Naive B cell (primary cell): ENCODE measurements around the gene PPP1R12A. TPM values are rescaled to one million over a fixed set of nuclear protein-coding genes. Genes with fewer than 3 reads are reported as not detected.

ENCODE experiments used
- ATAC-seq, 2 donors: fragments of 150-1000 bp; cut with Tn5 transposase; 2 replicates each; pipeline ENCODE4 v1.10.0; 2021; ENCODE audit warnings: low read depth in 2 of 2, mild to moderate bottlenecking in 2 of 2, moderate library complexity in 2 of 2
- DNase-seq: peaks from one replicate; pipeline ENCODE4 v3.0.0; 2022
- H3K27ac Mint-ChIP-seq, 6 donors: one replicate each; pipeline ENCODE4 v1.8.0; 2020 to 2022; ENCODE audit warnings: mild to moderate bottlenecking in 6 of 6, mixed read lengths in 6 of 6, moderate library complexity in 5 of 6, inconsistent platforms in 2 of 6
- H3K27me3 Mint-ChIP-seq, 3 donors: one replicate each; pipeline ENCODE4 v1.8.0; 2021 to 2022; ENCODE audit warnings: mixed read lengths in 3 of 3, mild to moderate bottlenecking in 1 of 3
- H3K36me3 Mint-ChIP-seq, 2 donors: one replicate each; pipeline ENCODE4 v1.8.0; 2020 to 2022; ENCODE audit warnings: mixed read lengths in 2 of 2, inconsistent platforms in 1 of 2, mild to moderate bottlenecking in 1 of 2
- H3K4me1 Mint-ChIP-seq, 3 donors: one replicate each; pipeline ENCODE4 v1.8.0; 2020 to 2022; ENCODE audit warnings: mixed read lengths in 3 of 3, inconsistent platforms in 1 of 3, mild to moderate bottlenecking in 1 of 3, moderate library complexity in 1 of 3
- H3K4me3 Mint-ChIP-seq, 8 donors: one replicate each; pipeline ENCODE4 v1.8.0; 2020 to 2022; ENCODE audit warnings: mild to moderate bottlenecking in 8 of 8, mixed read lengths in 8 of 8, moderate library complexity in 8 of 8, inconsistent platforms in 2 of 8
- H3K9me3 Mint-ChIP-seq, 7 donors: one replicate each; pipeline ENCODE4 v1.8.0; 2020 to 2022; ENCODE audit warnings: mixed read lengths in 7 of 7, mild to moderate bottlenecking in 5 of 7, inconsistent platforms in 2 of 7, moderate library complexity in 1 of 7
- polyA plus RNA-seq, 6 donors: library from polyadenylated mRNA; unstranded; fragments of 300-500 nt; fragmentation: Illumina TruSeq; gene quantifications; one replicate each; pipeline ENCODE4 v1.2.3, GENCODE V29; 2021; ENCODE audit warnings: low read depth in 6 of 6

PPP1R12A gene
- polyA plus RNA-seq, 6 donors from 2014 or later: 52.8 to 151 (median 107) TPM

DNA sequence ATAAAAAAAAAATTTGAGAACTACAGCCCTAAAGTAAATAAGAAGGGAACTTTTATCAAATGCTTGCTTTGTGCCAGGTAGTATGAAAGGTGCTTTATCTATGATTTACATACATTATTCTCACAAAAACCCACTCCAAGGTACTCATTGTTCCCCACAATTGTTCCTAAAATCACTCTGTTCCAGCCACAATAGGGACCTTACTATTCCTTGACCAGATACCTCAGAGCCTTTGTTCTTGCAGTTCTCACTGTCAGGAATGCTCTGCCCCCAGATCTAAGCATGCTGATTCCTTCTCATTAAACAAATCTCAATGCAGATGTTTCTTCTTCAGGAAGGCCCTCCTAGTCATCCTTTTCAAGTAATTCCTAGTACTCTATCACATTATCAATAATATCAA is 60.2 kb downstream of the PPP1R12A start:
- ATAC-seq (no peak), DNase-seq (no peak)
- Mint-ChIP-seq H3K9me3 (no peaks in the 10 kb centered on the region), H3K4me3 (no peak overlapping the region), H3K27ac (peak overlapping the region in 5 of 6 donors; percentile 6 to 75 (median 29)), H3K27me3 (no peaks in the 10 kb centered on the region), H3K4me1 (peaks cover 44 to 68% (median 67%) of the 10 kb centered on the region in 3 donors), H3K36me3 (peaks cover 10 to 14% of the 10 kb centered on the region in 2 donors)

DNA sequence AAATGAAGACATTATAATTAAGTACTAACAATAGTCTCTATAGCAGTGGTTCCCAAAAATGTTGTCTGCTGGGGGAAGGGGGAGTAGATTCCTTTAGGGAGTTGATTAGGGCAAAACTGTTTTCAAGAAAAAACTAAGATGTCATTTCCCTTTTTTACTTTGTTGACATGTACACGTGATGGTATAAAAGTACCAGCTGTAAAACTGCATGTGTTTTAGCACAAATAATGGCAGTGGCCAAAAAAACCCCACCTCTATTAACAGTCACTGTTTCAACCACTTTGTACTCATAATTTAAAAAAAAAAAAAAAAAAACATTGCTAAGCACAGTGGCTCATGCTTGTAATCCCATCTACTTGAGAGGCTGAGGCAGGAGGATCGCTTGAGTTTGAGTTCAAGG is 61.7 kb downstream of the PPP1R12A start:
- H3K4me1 Mint-ChIP-seq: peaks cover 42 to 60% (median 55%) of the 10 kb centered on the region in 3 donors
- H3K27ac Mint-ChIP-seq: peak overlapping the region in 5 of 6 donors; percentile 67 to 80 (median 73)
- H3K9me3 Mint-ChIP-seq: no peaks in the 10 kb centered on the region
- H3K27me3 Mint-ChIP-seq: no peaks in the 10 kb centered on the region
- ATAC-seq (peak; percentile 84 to 89), DNase-seq (peak; percentile 5)
- no peak overlapping the region for H3K4me3 Mint-ChIP-seq
- H3K36me3 Mint-ChIP-seq: peaks cover 14 to 21% of the 10 kb centered on the region in 2 donors

DNA sequence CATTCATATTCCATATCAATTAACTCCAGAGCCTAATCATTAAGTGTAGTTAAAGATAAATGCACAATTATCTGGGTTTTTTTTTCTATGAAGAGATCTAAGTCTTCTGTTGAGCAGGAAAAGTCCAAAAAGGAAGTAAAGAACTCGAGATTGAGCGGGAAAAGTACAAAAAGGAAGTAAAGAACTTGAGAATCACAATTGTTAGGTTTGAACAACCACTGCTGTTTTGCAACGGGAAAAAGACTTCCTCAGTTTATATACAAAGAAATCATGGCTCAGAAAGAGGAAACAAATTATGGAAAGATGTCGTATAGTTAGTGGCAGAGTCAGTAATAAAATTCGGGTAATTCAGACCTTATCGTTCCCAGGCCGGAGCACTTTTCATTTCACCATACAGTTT is 63.3 kb downstream of the PPP1R12A start:
- H3K27ac Mint-ChIP-seq: peak overlapping the region; percentile 21 to 79 (median 54)
- no peaks in the 10 kb centered on the region for H3K27me3 Mint-ChIP-seq
- peaks cover 34 to 50% (median 49%) of the 10 kb centered on the region in 3 donors for H3K4me1 Mint-ChIP-seq
- H3K4me3 Mint-ChIP-seq: peak overlapping the region in 1 of 8 donors; percentile 10
- H3K36me3 Mint-ChIP-seq: peaks cover 14 to 29% of the 10 kb centered on the region in 2 donors
- ATAC-seq (no peak), DNase-seq (no peak)
- H3K9me3 Mint-ChIP-seq: peaks cover 0 to 4% (median 0%) of the 10 kb centered on the region in 7 donors

DNA sequence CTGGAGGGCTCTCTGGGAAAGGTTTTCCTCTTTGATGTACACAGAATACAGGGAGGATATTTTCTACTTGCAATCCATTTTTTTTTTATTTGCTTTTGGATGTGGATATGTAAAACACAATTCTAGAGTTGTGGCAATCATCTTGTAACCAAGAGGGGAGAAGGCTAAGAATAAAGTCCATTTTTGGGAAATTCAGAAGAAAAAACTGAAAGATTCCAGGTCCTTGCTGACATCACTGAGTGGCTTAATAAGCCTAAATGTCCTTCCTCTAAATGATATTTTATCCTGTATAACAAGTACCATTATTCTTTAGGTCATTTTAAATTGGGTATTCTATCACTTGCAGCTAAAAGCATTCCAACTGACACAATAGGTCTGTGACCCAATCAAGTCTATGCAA is 64.0 kb downstream of the PPP1R12A start:
- H3K27ac Mint-ChIP-seq: peak overlapping the region in 4 of 6 donors; percentile 16 to 71 (median 51)
- H3K4me3 Mint-ChIP-seq: no peak overlapping the region
- ATAC-seq (no peak), DNase-seq (no peak)
- H3K36me3 Mint-ChIP-seq: peaks cover 14 to 36% of the 10 kb centered on the region in 2 donors
- H3K4me1 Mint-ChIP-seq: peaks cover 29 to 52% (median 48%) of the 10 kb centered on the region in 3 donors
- H3K27me3 Mint-ChIP-seq: no peaks in the 10 kb centered on the region
- H3K9me3 Mint-ChIP-seq: peaks cover 0 to 5% (median 0%) of the 10 kb centered on the region in 7 donors

DNA sequence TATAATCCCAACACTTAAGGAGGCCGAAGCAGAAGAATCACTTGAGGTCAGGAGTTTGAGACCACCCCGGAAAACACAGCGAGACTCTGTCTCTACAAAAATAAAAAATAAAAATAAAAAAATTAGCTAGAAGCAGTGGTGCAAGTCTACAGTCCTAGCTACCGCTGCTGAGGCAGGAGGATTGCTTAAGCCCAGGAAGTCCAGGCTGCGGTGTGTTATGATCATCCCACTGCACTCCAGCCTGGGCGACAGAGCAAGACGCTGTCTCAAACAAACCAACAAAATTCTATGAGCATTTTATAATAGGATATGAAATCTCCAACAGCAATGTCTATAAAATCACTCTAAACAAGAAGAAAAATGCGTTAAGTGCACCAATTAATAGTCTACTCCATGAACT is 75.3 kb downstream of the PPP1R12A start:
- Mint-ChIP-seq H3K4me1 (peaks cover 28 to 55% (median 42%) of the 10 kb centered on the region in 3 donors), H3K27ac (no peak overlapping the region), H3K36me3 (peaks cover 0 to 4% of the 10 kb centered on the region in 2 donors), H3K9me3 (peaks cover 0 to 7% (median 0%) of the 10 kb centered on the region in 7 donors), H3K4me3 (no peak overlapping the region), H3K27me3 (no peaks in the 10 kb centered on the region)
- DNase-seq (no peak), ATAC-seq (no peak)

DNA sequence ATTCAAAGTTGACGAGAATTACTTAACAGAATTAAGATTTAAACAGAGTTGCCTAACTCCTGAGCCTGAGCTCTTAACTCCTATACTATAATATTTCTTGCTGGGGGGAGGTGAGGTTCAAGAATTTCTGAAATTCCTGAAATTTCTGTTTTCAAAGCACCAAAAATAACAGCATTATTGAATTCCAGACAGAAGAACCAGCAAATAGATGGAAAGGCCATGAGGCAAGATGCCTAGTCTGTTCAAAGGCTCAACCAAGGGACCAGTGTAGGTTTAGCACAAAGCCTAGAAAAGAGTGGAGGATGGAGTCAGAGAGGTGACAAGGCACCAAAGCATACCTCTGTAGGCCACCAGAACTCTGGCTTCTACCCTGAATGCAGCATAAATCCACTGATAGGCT is 76.4 kb downstream of the PPP1R12A start:
- peaks cover 24 to 48% (median 32%) of the 10 kb centered on the region in 3 donors for H3K4me1 Mint-ChIP-seq
- H3K4me3 Mint-ChIP-seq: no peak overlapping the region
- DNase-seq (no peak), ATAC-seq (no peak)
- peaks cover 0 to 7% (median 0%) of the 10 kb centered on the region in 7 donors for H3K9me3 Mint-ChIP-seq
- H3K27ac Mint-ChIP-seq: peak overlapping the region in 3 of 6 donors; percentile 39 to 66 (median 61)
- peaks cover 0 to 4% of the 10 kb centered on the region in 2 donors for H3K36me3 Mint-ChIP-seq
- H3K27me3 Mint-ChIP-seq: no peaks in the 10 kb centered on the region

DNA sequence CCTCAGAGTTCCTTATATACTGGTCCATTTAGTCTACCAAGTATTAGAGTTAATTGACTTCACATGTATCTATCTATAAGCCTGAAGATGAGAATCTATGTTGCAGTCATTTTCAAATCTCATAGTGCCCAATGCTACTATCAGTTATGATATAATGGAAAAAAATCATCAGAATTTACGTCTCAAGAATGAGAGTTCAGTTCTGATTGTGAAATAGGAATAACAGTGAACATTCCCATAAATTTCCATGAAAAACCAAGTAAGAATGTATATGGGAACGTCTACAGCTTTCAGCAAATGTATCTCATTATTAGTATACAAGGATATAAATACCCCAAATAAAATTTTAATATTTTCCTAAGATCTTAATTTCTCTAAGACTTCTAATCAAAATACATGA is 77.2 kb downstream of the PPP1R12A start:
- H3K27ac Mint-ChIP-seq: no peak overlapping the region
- H3K4me1 Mint-ChIP-seq: peaks cover 20 to 47% (median 32%) of the 10 kb centered on the region in 3 donors
- no peak for DNase-seq
- H3K9me3 Mint-ChIP-seq: peaks cover 0 to 8% (median under 1%) of the 10 kb centered on the region in 7 donors
- H3K4me3 Mint-ChIP-seq: no peak overlapping the region
- no peaks in the 10 kb centered on the region for H3K27me3 Mint-ChIP-seq
- H3K36me3 Mint-ChIP-seq: peaks cover 0 to 4% of the 10 kb centered on the region in 2 donors
- ATAC-seq: no peak

DNA sequence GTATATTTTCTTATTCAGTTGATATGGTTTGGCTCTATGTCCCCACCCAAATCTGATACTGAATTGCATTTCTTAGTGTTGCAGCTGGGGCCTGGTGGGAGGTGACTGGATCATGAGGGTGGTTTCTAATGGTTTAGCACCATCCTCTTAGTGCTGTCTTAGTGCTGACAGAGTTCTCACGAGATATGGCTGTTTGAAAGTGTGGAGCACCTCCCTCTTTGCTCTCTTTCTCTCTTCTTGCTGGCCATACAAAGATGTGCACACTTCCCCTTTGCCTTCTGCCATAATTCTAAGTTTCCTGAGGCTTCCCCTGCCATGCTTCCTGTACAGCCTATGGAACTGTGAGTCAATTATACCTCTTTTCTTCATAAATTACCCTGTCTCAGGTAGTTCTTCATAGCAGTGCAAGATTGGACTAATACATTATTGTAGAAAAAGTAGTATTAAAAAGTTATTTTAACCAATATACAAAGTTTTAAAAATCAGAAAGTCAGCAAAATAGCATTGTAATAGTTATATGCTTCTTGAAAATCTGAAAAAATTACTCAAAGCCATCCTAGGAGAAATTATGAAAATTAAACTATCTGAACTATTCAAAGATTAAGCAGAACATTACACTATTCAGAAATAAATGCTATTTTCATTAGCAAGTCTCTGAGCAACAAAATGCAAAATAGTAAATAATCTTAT is 84.1 kb downstream of the PPP1R12A start:
- Mint-ChIP-seq H3K27ac (peak overlapping the region in 4 of 6 donors; percentile 8 to 69 (median 52)), H3K4me3 (peak overlapping the region in 4 of 8 donors; percentile 4 to 53 (median 24)), H3K4me1 (peaks cover 32 to 44% (median 38%) of the 10 kb centered on the region in 3 donors)

DNA sequence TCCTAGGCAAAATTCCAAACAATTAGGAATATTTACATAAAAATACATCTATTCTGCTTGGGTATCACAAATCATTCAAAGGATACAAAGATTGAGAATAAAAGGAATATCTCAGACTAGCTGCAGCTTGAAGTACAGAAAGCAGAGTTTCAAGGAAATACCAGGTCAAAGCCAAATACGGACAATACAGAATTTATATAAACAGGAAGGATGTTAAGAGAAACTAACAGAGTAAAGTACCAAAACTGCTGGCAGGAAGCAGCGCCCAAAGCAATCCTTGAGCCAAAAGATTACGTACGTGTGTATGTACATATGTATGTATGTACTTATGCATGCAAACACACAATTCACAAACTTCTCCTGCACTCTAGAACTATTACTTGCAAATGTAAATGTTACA is 86.6 kb downstream of the PPP1R12A start:
- Mint-ChIP-seq H3K27me3 (no peaks in the 10 kb centered on the region), H3K9me3 (peaks cover 5 to 14% (median 9%) of the 10 kb centered on the region in 7 donors), H3K4me3 (peak overlapping the region in 1 of 8 donors; percentile 42), H3K4me1 (peaks cover 35 to 41% (median 38%) of the 10 kb centered on the region in 3 donors), H3K27ac (no peak overlapping the region), H3K36me3 (peaks cover 27 to 28% of the 10 kb centered on the region in 2 donors)
- DNase-seq: no peak
- ATAC-seq: peak; percentile 16 to 30

More for the DNA sequence above, 84.1 kb downstream of the PPP1R12A start:
- Mint-ChIP-seq H3K9me3 (peaks cover 5 to 16% (median 9%) of the 10 kb centered on the region in 7 donors), H3K36me3 (peaks cover 10 to 12% of the 10 kb centered on the region in 2 donors), H3K27me3 (no peaks in the 10 kb centered on the region)
- ATAC-seq: no peak
- no peak for DNase-seq

DNA sequence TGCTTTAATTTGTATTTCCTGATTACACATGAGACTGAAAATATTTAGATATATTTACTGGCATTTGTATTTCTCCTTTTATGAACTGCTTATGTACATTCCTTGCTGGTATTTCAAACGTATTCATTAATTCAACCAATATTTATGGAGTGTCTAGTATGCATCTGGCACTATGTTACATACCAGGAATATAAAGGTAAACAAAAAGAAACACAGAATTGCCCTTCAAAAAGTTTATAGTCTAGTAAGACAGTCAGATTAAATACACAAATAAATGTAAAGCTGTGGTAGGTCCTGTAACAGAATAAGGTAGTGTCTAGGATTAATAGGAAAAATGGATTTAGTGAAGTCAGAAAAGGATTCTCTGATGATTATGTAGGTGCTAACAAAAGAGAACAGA is 87.5 kb downstream of the PPP1R12A start:
- H3K4me3 Mint-ChIP-seq: no peak overlapping the region
- peak overlapping the region in 5 of 6 donors; percentile 18 to 91 (median 29) for H3K27ac Mint-ChIP-seq
- ATAC-seq (no peak), DNase-seq (no peak)
- H3K27me3 Mint-ChIP-seq: no peaks in the 10 kb centered on the region
- H3K4me1 Mint-ChIP-seq: peaks cover 35 to 41% (median 37%) of the 10 kb centered on the region in 3 donors
- H3K36me3 Mint-ChIP-seq: peaks cover 28 to 34% of the 10 kb centered on the region in 2 donors
- peaks cover 3 to 11% (median 8%) of the 10 kb centered on the region in 7 donors for H3K9me3 Mint-ChIP-seq

DNA sequence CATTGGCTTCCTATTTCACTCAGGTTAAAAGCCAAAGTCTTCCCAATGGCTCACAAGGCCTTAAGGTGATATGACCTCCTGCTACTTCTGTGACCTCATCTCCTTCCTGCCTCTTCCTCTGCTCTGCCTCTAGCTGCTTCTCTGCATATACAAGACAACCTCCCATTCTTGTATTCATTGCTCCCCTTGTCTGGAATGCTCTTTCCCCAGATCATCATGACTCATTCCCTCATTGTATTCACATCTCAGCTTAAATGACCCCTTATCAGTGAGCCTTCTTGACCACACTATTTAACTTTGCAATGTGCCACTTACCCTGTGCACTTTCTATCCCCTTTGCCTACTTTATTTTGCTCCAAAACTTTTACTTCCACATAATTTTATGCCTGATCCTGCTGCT is 90.2 kb downstream of the PPP1R12A start:
- DNase-seq: no peak
- Mint-ChIP-seq H3K27me3 (no peaks in the 10 kb centered on the region), H3K9me3 (peaks cover 1 to 14% (median 6%) of the 10 kb centered on the region in 7 donors), H3K4me3 (no peak overlapping the region), H3K36me3 (peaks cover 37 to 49% of the 10 kb centered on the region in 2 donors), H3K27ac (peak overlapping the region in 3 of 6 donors; percentile 31 to 82 (median 62)), H3K4me1 (peaks cover 23 to 47% (median 35%) of the 10 kb centered on the region in 3 donors)
- no peak for ATAC-seq

DNA sequence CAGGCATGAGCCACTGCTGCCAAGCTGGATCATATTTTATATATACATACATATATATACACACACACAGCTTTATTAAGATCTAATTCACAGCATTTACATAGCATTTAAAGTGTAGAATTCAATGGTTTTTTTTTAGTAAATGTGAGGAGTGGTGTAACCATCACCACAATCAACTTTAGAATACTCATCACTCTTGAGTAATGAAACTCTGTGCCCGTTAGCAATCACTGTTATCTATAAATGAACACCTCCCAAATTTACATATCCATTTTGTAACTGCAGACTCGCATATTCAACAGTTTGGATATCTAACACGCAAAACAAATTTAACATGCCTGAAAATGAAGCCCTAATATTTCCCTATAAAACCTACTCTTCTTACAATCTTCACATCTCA is 90.9 kb downstream of the PPP1R12A start:
- H3K4me1 Mint-ChIP-seq: peaks cover 16 to 53% (median 31%) of the 10 kb centered on the region in 3 donors
- H3K27me3 Mint-ChIP-seq: no peaks in the 10 kb centered on the region
- H3K27ac Mint-ChIP-seq: peak overlapping the region in 1 of 6 donors; percentile 2
- peaks cover 8 to 22% (median 11%) of the 10 kb centered on the region in 7 donors for H3K9me3 Mint-ChIP-seq
- DNase-seq (no peak), ATAC-seq (no peak)
- H3K4me3 Mint-ChIP-seq: no peak overlapping the region
- H3K36me3 Mint-ChIP-seq: peaks cover 44 to 56% of the 10 kb centered on the region in 2 donors

DNA sequence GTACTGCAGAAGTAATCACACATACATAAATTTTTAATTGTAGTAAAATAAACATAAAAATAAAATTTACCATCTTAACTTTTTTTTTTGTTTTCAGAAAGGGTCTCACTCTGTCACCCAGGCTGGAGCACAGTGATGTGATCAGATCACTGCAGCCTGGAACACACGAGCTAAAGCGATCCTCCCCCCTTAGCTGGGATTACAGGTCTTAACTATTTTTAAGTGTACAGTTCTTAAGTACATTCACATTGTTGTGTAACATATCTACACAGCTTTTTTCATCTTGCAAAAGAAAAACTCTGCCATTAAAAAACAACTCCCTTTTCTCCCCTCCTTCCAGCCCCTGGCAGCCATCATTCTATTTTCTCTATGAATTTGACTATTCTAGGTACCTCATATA is 92.3 kb downstream of the PPP1R12A start:
- Mint-ChIP-seq H3K36me3 (peaks cover 57 to 61% of the 10 kb centered on the region in 2 donors), H3K4me3 (no peak overlapping the region), H3K4me1 (peaks cover 16 to 54% (median 25%) of the 10 kb centered on the region in 3 donors), H3K27me3 (no peaks in the 10 kb centered on the region), H3K27ac (peak overlapping the region in 2 of 6 donors; percentile 84 to 89), H3K9me3 (peaks cover 10 to 35% (median 22%) of the 10 kb centered on the region in 7 donors)
- DNase-seq: no peak
- no peak for ATAC-seq

DNA sequence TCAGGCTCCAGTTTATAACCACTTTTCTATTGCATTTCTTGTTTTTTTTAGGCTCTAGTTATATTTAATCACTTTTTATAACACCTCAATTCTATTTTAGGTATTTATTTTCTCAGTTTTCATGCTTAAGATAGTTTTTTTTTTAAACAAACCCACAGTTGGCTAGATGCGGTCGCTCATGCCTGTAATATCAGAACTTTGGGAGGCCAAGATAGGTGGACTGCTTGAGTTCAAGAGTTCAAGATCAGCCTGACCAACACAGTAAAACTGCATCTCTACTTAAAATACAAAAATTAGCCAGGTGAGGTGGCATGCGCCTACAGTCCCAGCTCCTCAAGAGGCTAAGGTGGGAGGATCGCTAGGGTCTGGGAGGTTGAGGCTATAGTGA is 93.0 kb downstream of the PPP1R12A start:
- no peak for ATAC-seq
- H3K4me1 Mint-ChIP-seq: peaks cover 13 to 48% (median 19%) of the 10 kb centered on the region in 3 donors
- H3K4me3 Mint-ChIP-seq: no peak overlapping the region
- H3K27me3 Mint-ChIP-seq: no peaks in the 10 kb centered on the region
- H3K9me3 Mint-ChIP-seq: peaks cover 10 to 37% (median 22%) of the 10 kb centered on the region in 7 donors
- DNase-seq: no peak
- peaks cover 58 to 59% of the 10 kb centered on the region in 2 donors for H3K36me3 Mint-ChIP-seq
- H3K27ac Mint-ChIP-seq: peak overlapping the region in 1 of 6 donors; percentile 37
